ENCODE results near the gene ABCA12. TPM values are rescaled to one million over a fixed set of nuclear protein-coding genes. Genes with fewer than 3 reads are reported as not detected.

The ABCA12 gene
- total and polyA plus RNA-seq, 2 of the 8 experiments (the other 6 are each of a cell fraction or from before 2014, with no cell fraction given): not detected

- no peak overlapping the region for H4K91ac ChIP-seq (replicated peaks; ENCODE audit: insufficient read length, low read length)
- H3K23me2 ChIP-seq (ENCODE audit: low read depth, low read length): no peaks in the 10 kb centered on the region
- no peak overlapping the region for H3K27ac ChIP-seq (ENCODE audit: low read depth, low read length)
- no peaks in the 10 kb centered on the region for H3K36me3 ChIP-seq (ENCODE audit: control insufficient read depth in 2 of 4, insufficient read depth in 4 of 4, low read length in 3 of 4)
- no peak overlapping the region for H2BK12ac ChIP-seq (ENCODE audit: low read depth, low read length)
- no peak overlapping the region for H3K9ac ChIP-seq (replicated peaks in 1 of 4; ENCODE audit: extremely low read depth in 1 of 4, low read depth in 3 of 4, low read length in 3 of 4)
- no peaks in the 10 kb centered on the region for H3K79me2 ChIP-seq (ENCODE audit: control insufficient read depth in 1 of 2, insufficient read depth in 2 of 2, low read length in 2 of 2)
- no peak overlapping the region for H3K18ac ChIP-seq (ENCODE audit: extremely low read depth, low read length)
- H3K56ac ChIP-seq (replicated peaks; ENCODE audit: insufficient read length, low read depth, low read length): no peak overlapping the region
- H4K20me1 ChIP-seq (replicated peaks in 1 of 2; ENCODE audit: control insufficient read depth in 1 of 2, insufficient read depth in 2 of 2, low read length in 2 of 2): no peaks in the 10 kb centered on the region
- H2BK20ac ChIP-seq (ENCODE audit: low read length): no peak overlapping the region
- no peak overlapping the region for H2BK15ac ChIP-seq (ENCODE audit: low read length)
- H4K5ac ChIP-seq (ENCODE audit: insufficient read length, low read depth, low read length): no peak overlapping the region
- no peak overlapping the region for H3K4ac ChIP-seq (replicated peaks; ENCODE audit: insufficient read length, low read depth, low read length)
- no peak overlapping the region for H4K8ac ChIP-seq (ENCODE audit: extremely low read depth, insufficient read depth, low read length)
- H2BK120ac ChIP-seq (replicated peaks; ENCODE audit: low read depth, low read length): no peak overlapping the region
- H3K14ac ChIP-seq (ENCODE audit: insufficient read length): no peak overlapping the region
- ChIA-PET CTCF (ENCODE audit: partially characterized antibody) (no interaction called here), POLR2A (ENCODE audit: partially characterized antibody) (no interaction called here)
- H3K27me3 ChIP-seq (replicated peaks in 1 of 4; ENCODE audit: control insufficient read depth in 3 of 4, extremely low read depth in 1 of 4, insufficient read depth in 3 of 4, low read length in 3 of 4): no peaks in the 10 kb centered on the region
- H2BK5ac ChIP-seq (ENCODE audit: low read depth, low read length): no peak overlapping the region
- H2AK5ac ChIP-seq (ENCODE audit: low read depth, low read length): no peak overlapping the region
- DNase-seq (ENCODE audit: low read depth in 1 of 2, low spot score in 2 of 2) (no peak), FAIRE-seq (no peak)
- no peaks in the 10 kb centered on the region for H3K79me1 ChIP-seq (ENCODE audit: low read depth, low read length)
- H3K4me1 ChIP-seq (replicated peaks in 1 of 4; ENCODE audit: control insufficient read depth in 3 of 4, insufficient read depth in 4 of 4, low read length in 3 of 4): no peaks in the 10 kb centered on the region
- H3K9me3 ChIP-seq (ENCODE audit: insufficient read depth in 2 of 2, low read depth in 1 of 2, low read length in 1 of 2): no peaks in the 10 kb centered on the region
- H3K4me3 ChIP-seq (ENCODE audit: extremely low read depth in 1 of 4, insufficient read depth in 2 of 4, low read depth in 3 of 4, low read length in 4 of 4): no peak overlapping the region
- no peak overlapping the region for H3K23ac ChIP-seq (ENCODE audit: insufficient read length)
- H2AFZ ChIP-seq (ENCODE audit: low read length): no peak overlapping the region
- 83 to 100% methylated on average over 2 of the region's 2 CpGs for WGBS, 2 experiments (ENCODE audit: extremely low coverage in 1 of 2, insufficient coverage in 1 of 2, insufficient read length in 1 of 2, insufficient replicate concordance in 2 of 2, low coverage in 1 of 2, low lambda C conversion rate in 2 of 2, missing lambda C conversion rate in 1 of 2)
- no peak overlapping the region for H3K4me2 ChIP-seq (ENCODE audit: insufficient read depth in 1 of 2, low read depth in 2 of 2, low read length in 2 of 2)
- TF ChIP-seq GTF2F1 (IDR thresholded peaks at IDR 0.05; ENCODE audit: borderline replicate concordance, low read depth, low read length) (no peak), RAD21 (IDR thresholded peaks at IDR 0.05 in 1 of 2, conservative IDR thresholded peaks at IDR 0.05 in 1 of 2; ENCODE audit: low read depth in 2 of 2, low read length in 2 of 2) (no peak), CBX5 (IDR thresholded peaks at IDR 0.05; ENCODE audit: low read depth, low read length) (no peak), CREB1 (IDR thresholded peaks at IDR 0.05) (no peak), CTCF (IDR thresholded peaks at IDR 0.05; ENCODE audit: control extremely low read depth in 1 of 3, insufficient read depth in 1 of 3, low read depth in 1 of 3, low read length in 3 of 3) (no peak), JUND (IDR thresholded peaks at IDR 0.05; ENCODE audit: low read length) (no peak), EZH2 (IDR thresholded peaks at IDR 0.05; ENCODE audit: low read depth, low read length, severe bottlenecking) (no peak), TAF7 (optimal IDR thresholded peaks at IDR 0.05; ENCODE audit: borderline replicate concordance, low read depth, low read length) (no peak), TBP (IDR thresholded peaks at IDR 0.05; ENCODE audit: low read depth, low read length) (no peak), POLR2A (IDR thresholded peaks at IDR 0.05; ENCODE audit: control extremely low read depth in 1 of 2, low read depth in 2 of 2, low read length in 2 of 2) (no peak), KDM1A (IDR thresholded peaks at IDR 0.05; ENCODE audit: borderline replicate concordance, low read length) (no peak), RNF2 (IDR thresholded peaks at IDR 0.05; ENCODE audit: borderline replicate concordance, low read depth, low read length, missing control alignments, poor library complexity, severe bottlenecking) (no peak)
Measured at GRCh38 chr2:215068399-215068798, 70.0 kb downstream of the ABCA12 start.
